ENCODE data around the gene FAM20C. TPM values are rescaled to one million over a fixed set of nuclear protein-coding genes. Genes with fewer than 3 reads are reported as not detected.

Gene FAM20C
- total and polyA plus RNA-seq, 10 of the 15 experiments (the other 5 are each of a cell fraction or from before 2014, with no cell fraction given), result 0.44 TPM; not detected in 9

DNA sequence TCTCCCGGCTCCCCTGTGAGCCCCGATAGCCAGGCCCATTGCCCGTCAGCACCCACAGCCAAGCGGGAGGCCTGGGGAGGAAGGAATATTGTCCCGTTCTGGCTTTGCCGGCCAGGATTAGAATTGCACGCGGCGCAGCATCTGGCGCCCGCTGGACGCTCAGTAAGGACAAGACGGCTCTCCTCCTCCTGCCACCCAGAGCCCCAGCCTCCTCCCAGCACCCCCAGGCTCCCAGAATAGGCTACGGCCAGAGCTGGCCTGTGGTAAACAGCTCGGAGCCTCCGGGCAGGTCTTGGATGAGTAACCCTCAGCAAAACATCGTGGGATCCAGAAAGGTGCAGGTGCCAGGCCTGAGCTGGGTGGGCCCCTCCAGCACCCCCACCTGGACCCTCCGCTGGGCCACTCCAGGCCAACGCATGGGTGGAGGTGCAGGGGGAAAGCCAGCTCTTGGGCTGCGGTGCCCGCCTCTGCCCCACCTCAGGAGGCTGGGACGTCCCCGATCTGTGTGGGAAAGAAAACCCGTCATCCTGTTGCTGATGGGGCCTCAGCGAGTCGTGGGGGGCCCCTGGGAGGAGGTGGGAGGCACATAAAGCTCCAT lies 5.8 kb upstream of the FAM20C start:
- no TSS peak for BruUV-seq (replicated peaks)
- ChIA-PET RAD21 (ENCODE audit: unreplicated experiment) (no interaction called here), CTCF (no interaction called here), SMC1A (ENCODE audit: uncharacterized antibody, unreplicated experiment) (no interaction called here), POLR2A (no interaction called here)
- no peaks in the 10 kb centered on the region for H3K27me3 ChIP-seq (replicated peaks in 1 of 2; ENCODE audit: control insufficient read depth in 2 of 2, insufficient read depth in 2 of 2, low read length in 1 of 2)
- no peak overlapping the region for H3K27ac ChIP-seq (ENCODE audit: control insufficient read depth, insufficient read depth)
- H4K20me1 ChIP-seq (ENCODE audit: control insufficient read depth, insufficient read depth), result no peaks in the 10 kb centered on the region
- no peaks in the 10 kb centered on the region for H3K9me3 ChIP-seq (replicated peaks; ENCODE audit: control insufficient read depth, insufficient read depth, low read length)
- H3K4me2 ChIP-seq (ENCODE audit: control insufficient read depth, insufficient read depth), result no peak overlapping the region
- intact Hi-C loops (cut with micrococcal nuclease; ENCODE audit: unreplicated experiment), result no loop called here
- no peak overlapping the region for H3K9ac ChIP-seq (ENCODE audit: control insufficient read depth, insufficient read depth, low read length)
- TF ChIP-seq DPF2 (IDR thresholded peaks at IDR 0.05) (no peak), EGR1 (IDR thresholded peaks at IDR 0.05; ENCODE audit: borderline replicate concordance in 1 of 2, low read depth in 2 of 2, low read length in 2 of 2) (no peak), NR2C2 (IDR thresholded peaks at IDR 0.05; ENCODE audit: borderline replicate concordance, control insufficient read depth, insufficient read length, low read depth) (no peak), NFYA (IDR thresholded peaks at IDR 0.05; ENCODE audit: borderline replicate concordance, low read depth, low read length) (no peak), ZNF274 (IDR thresholded peaks at IDR 0.05; ENCODE audit: insufficient read depth, insufficient read length) (no peak), STAT1 (conservative IDR thresholded peaks at IDR 0.05) (no peak)
- TF ChIP-seq, protein P1, sequence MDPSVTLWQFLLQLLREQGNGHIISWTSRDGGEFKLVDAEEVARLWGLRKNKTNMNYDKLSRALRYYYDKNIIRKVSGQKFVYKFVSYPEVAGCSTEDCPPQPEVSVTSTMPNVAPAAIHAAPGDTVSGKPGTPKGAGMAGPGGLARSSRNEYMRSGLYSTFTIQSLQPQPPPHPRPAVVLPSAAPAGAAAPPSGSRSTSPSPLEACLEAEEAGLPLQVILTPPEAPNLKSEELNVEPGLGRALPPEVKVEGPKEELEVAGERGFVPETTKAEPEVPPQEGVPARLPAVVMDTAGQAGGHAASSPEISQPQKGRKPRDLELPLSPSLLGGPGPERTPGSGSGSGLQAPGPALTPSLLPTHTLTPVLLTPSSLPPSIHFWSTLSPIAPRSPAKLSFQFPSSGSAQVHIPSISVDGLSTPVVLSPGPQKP (IDR thresholded peaks at IDR 0.05; ENCODE audit: low read depth, low read length), result no peak
- no peaks in the 10 kb centered on the region for H3K4me1 ChIP-seq (ENCODE audit: control insufficient read depth, insufficient read depth, low read length)
- no peaks in the 10 kb centered on the region for H3K79me2 ChIP-seq (ENCODE audit: control insufficient read depth, insufficient read depth, low read length)
- 71% methylated on average over 23 of the region's 26 CpGs for WGBS (ENCODE audit: insufficient coverage, insufficient replicate concordance, low lambda C conversion rate, missing lambda C conversion rate)
- FAIRE-seq (no peak), ATAC-seq (no peak), DNase-seq (ENCODE audit: low read depth, low spot score) (no peak)
- H2AFZ ChIP-seq (ENCODE audit: control insufficient read depth, low read depth, low read length), result no peak overlapping the region
- no peaks in the 10 kb centered on the region for H3K36me3 ChIP-seq (ENCODE audit: control insufficient read depth in 2 of 2, insufficient read depth in 2 of 2, low read length in 1 of 2)
- no peak overlapping the region for H3K4me3 ChIP-seq
- in situ Hi-C loops (cut with MboI), result no loop called here
